ENCODE results near the gene HTR7. TPM values are rescaled to one million over a fixed set of nuclear protein-coding genes. Genes with fewer than 3 reads are reported as not detected.
A peak's percentile ranks its signal among the peaks of the same experiment; 100 is the strongest.

The HTR7 gene
- total RNA-seq, 1 donor from 2014 or later, result 0.06 TPM

- TF ChIP-seq, protein P1, sequence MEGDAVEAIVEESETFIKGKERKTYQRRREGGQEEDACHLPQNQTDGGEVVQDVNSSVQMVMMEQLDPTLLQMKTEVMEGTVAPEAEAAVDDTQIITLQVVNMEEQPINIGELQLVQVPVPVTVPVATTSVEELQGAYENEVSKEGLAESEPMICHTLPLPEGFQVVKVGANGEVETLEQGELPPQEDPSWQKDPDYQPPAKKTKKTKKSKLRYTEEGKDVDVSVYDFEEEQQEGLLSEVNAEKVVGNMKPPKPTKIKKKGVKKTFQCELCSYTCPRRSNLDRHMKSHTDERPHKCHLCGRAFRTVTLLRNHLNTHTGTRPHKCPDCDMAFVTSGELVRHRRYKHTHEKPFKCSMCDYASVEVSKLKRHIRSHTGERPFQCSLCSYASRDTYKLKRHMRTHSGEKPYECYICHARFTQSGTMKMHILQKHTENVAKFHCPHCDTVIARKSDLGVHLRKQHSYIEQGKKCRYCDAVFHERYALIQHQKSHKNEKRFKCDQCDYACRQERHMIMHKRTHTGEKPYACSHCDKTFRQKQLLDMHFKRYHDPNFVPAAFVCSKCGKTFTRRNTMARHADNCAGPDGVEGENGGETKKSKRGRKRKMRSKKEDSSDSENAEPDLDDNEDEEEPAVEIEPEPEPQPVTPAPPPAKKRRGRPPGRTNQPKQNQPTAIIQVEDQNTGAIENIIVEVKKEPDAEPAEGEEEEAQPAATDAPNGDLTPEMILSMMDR (conservative IDR thresholded peaks at IDR 0.05; ENCODE audit: low read depth, low read length), result no peak
Observed at GRCh38 chr10:90790422-90790821, 67.4 kb downstream of the HTR7 start.

DNA sequence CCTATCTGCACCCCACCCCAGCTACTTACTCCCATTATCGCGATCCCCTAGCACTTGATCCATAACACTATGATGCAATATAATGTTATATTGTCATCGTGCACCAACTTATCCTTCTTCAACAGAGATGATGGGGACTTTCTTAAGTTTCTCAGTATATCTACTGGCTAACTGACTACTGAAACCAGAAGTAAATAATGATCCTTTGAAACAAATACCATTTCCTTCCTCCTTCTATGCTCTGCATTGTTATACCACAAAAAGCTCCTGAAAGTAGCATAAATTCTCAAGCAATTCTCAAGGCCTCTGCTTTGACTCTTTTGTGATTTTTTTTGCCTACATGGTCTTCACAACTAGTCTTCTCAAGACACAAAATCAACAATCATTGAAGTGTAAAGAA is 68.9 kb downstream of the HTR7 start:
- no peak for DNase-seq (ENCODE audit: low read depth)
- H3K4me3 ChIP-seq (ENCODE audit: low read depth, low read length), result no peak overlapping the region
- TF ChIP-seq, protein P1 (conservative IDR thresholded peaks at IDR 0.05; ENCODE audit: low read depth, low read length), result no peak

More at GRCh38 chr10:90790422-90790821, 67.4 kb downstream of the HTR7 start:
- H3K4me3 ChIP-seq (ENCODE audit: low read depth, low read length), result no peak overlapping the region
- no peak for DNase-seq (ENCODE audit: low read depth)

GRCh38 chr10:90788199-90788491 is 69.7 kb downstream of the HTR7 start:
- H3K4me3 ChIP-seq (ENCODE audit: low read depth, low read length), result no peak overlapping the region
- DNase-seq (ENCODE audit: low read depth), result no peak
- TF ChIP-seq, protein P1 (conservative IDR thresholded peaks at IDR 0.05; ENCODE audit: low read depth, low read length), result no peak

DNA sequence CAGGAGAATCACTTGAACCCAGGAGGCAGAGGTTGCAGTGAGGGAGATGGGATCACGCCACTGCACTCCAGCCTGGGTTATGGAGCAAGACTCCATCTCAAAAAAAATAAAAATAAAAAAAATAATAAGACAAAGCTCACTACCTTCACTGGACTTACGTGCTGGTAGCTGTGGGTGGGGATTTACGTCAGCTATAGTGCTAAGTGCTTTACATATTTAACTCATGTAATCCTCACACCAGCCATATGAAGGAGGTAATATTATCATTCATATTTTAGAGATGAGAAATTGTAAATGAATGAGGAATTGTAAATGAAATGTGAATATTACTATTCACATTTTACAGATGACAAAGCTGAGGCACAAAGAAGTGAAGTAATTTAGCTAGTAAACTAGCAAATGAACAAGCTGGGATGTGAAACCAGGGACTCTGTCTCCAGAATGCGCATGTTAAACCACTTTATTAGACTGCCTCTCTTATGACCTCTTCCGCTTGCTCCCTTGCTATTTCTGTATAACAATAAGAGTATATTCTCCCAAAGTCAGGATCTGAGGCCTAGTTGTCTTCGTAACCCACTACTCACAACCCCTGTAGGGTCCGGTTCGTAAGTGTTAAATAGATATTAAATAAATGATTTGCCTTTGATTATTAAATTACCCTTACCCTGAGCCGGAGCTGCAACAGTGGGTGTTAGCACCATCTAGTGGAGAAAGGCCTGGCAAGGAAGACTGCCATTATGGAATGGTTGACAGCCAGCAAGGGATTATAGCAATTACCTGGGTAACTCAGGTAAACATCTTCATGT is 70.2 kb downstream of the HTR7 start:
- no peak for DNase-seq (ENCODE audit: low read depth)
- H3K4me3 ChIP-seq (ENCODE audit: low read depth, low read length), result no peak overlapping the region
- TF ChIP-seq, protein P1 (conservative IDR thresholded peaks at IDR 0.05; ENCODE audit: low read depth, low read length), result peak; percentile 95

DNA sequence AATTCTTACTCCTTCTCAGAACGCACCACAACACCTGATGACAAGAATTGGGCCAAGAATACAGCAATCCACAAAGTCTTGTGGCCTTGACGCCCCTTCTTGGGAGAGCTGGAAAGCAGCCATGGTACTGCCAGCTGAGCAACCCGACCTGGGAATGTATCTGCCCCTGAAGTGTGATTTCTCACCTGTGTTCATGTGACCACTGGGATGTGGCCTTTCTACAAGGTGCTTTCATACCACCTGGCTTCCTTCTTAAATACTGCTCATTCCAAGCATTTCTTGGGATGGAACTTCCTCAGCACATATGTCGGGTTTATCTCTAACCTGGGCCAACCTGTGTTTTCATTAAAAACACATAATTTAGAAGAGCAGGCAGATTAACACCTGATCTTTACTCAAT is 72.1 kb downstream of the HTR7 start:
- no peak overlapping the region for H3K4me3 ChIP-seq (ENCODE audit: low read depth, low read length)
- TF ChIP-seq, protein P1 (conservative IDR thresholded peaks at IDR 0.05; ENCODE audit: low read depth, low read length), result no peak
- DNase-seq (ENCODE audit: low read depth), result no peak

DNA sequence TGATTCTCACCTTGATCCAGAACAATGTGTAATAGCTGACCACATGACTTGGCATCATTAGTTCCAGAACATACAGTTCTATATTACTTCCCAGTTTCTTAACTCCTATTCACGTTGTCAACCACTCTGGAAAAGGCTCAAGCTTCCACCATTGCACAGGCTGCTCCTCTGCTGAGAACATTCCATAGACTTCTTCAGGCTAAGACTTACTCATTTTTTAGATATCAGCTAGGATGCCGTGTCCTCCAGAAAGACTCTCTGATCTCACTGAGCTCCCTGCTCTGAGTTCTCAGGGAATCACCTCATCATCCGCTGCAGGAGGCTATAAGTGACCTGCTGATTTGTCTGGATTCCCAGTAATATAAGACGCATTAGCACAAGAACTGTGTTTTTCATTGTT is 73.1 kb downstream of the HTR7 start:
- TF ChIP-seq, protein P1 (conservative IDR thresholded peaks at IDR 0.05; ENCODE audit: low read depth, low read length), result no peak
- DNase-seq (ENCODE audit: low read depth), result no peak
- H3K4me3 ChIP-seq (ENCODE audit: low read depth, low read length), result no peak overlapping the region

DNA sequence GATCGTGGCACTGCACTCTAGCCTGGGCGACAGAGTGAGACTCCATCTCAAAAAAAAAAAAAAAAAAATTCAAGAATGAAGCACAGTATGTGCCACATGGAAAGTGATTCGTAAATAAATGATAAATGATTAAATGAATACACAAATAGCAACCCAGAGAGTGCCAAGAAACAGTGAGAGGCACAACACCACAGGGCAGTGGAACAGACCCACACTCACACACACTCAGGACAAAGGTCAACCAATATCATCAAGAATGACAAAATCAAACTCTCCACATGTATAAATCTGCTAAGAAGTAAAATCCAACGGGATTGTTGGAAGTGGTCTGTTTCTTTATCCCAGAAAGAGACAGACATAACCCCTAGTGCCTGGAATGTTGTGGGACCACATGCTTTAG is 77.4 kb downstream of the HTR7 start:
- TF ChIP-seq, protein P1 (conservative IDR thresholded peaks at IDR 0.05; ENCODE audit: low read depth, low read length), result no peak
- no peak for DNase-seq (ENCODE audit: low read depth)

More for the DNA sequence above, 77.4 kb downstream of the HTR7 start:
- H3K4me3 ChIP-seq (ENCODE audit: low read depth, low read length), result no peak overlapping the region

Measured in epithelial cell of proximal tubule (primary cell).